ENCODE data around the gene TSHZ2. TPM values are rescaled to one million over a fixed set of nuclear protein-coding genes. Genes with fewer than 3 reads are reported as not detected.

The TSHZ2 gene
- total and polyA plus RNA-seq, 5 donors from 2014 or later, result 1.00 to 41.7 (median 2.1) TPM

GRCh38 chr20:53057579-53057978 lies 85.4 kb downstream of the TSHZ2 start:
- Histone ChIP-seq H3K4me1 (ENCODE audit: control insufficient read depth, insufficient read depth, low read length, poor library complexity, severe bottlenecking) (peaks cover 7% of the 10 kb centered on the region), H3K36me3 (ENCODE audit: control insufficient read depth, insufficient read depth, low read length) (no peaks in the 10 kb centered on the region), H3K4me3 (ENCODE audit: low read depth, low read length) (no peak overlapping the region), H3K9me3 (ENCODE audit: control insufficient read depth in 2 of 2, low read length in 2 of 2) (no peaks in the 10 kb centered on the region), H3K27me3 (ENCODE audit: control insufficient read depth, insufficient read depth, low read length) (no peaks in the 10 kb centered on the region), H3K27ac (ENCODE audit: insufficient read depth, low read length, poor library complexity, severe bottlenecking) (no peak overlapping the region)
- ATAC-seq (ENCODE audit: low read depth in 2 of 2) (no peak), DNase-seq (no peak)
- Mint-ChIP-seq H3K27ac (peak overlapping the region in 1 of 3 donors; percentile 89), H3K9me3 (peaks cover 0 to 2% (median 0%) of the 10 kb centered on the region in 7 donors), H3K27me3 (no peaks in the 10 kb centered on the region), H3K4me3 (no peak overlapping the region), H3K4me1 (peaks cover 5 to 19% (median 12%) of the 10 kb centered on the region in 4 donors), H3K36me3 (no peaks in the 10 kb centered on the region)

- H3K9me3 Mint-ChIP-seq, result peaks cover 0 to 1% (median 0%) of the 10 kb centered on the region in 7 donors
- H3K4me1 ChIP-seq (ENCODE audit: control insufficient read depth, insufficient read depth, low read length, poor library complexity, severe bottlenecking), result peaks cover 7% of the 10 kb centered on the region
- H3K4me1 Mint-ChIP-seq, result peaks cover 5 to 28% (median 14%) of the 10 kb centered on the region in 4 donors
- H3K36me3 Mint-ChIP-seq, result no peaks in the 10 kb centered on the region
- H3K9me3 ChIP-seq (ENCODE audit: control insufficient read depth in 2 of 2, low read length in 2 of 2), result no peaks in the 10 kb centered on the region
- ATAC-seq (ENCODE audit: low read depth in 2 of 2), result no peak
- H3K4me3 ChIP-seq (ENCODE audit: low read depth, low read length), result no peak overlapping the region
- H3K27me3 Mint-ChIP-seq, result no peaks in the 10 kb centered on the region
- H3K27ac ChIP-seq (ENCODE audit: insufficient read depth, low read length, poor library complexity, severe bottlenecking), result no peak overlapping the region
- H3K4me3 Mint-ChIP-seq, result no peak overlapping the region
- no peak for DNase-seq
- H3K36me3 ChIP-seq (ENCODE audit: control insufficient read depth, insufficient read depth, low read length), result no peaks in the 10 kb centered on the region
- H3K27me3 ChIP-seq (ENCODE audit: control insufficient read depth, insufficient read depth, low read length), result no peaks in the 10 kb centered on the region
- H3K27ac Mint-ChIP-seq, result no peak overlapping the region
Observed at GRCh38 chr20:53059848-53060247, 87.7 kb downstream of the TSHZ2 start.

GRCh38 chr20:53061192-53062108 lies 89.3 kb downstream of the TSHZ2 start:
- DNase-seq (peak in 1 of 3 donors; percentile 23), ATAC-seq (ENCODE audit: low read depth in 2 of 2) (peak in 1 of 2 donors; percentile 44)
- peaks cover 7% of the 10 kb centered on the region for H3K4me1 ChIP-seq (ENCODE audit: control insufficient read depth, insufficient read depth, low read length, poor library complexity, severe bottlenecking)
- Mint-ChIP-seq H3K9me3 (peaks cover 0 to 3% (median 0%) of the 10 kb centered on the region in 7 donors), H3K36me3 (no peaks in the 10 kb centered on the region), H3K4me3 (peak overlapping the region in 1 of 4 donors; percentile 9), H3K27me3 (no peaks in the 10 kb centered on the region), H3K27ac (peak overlapping the region in 1 of 3 donors; percentile 74), H3K4me1 (peaks cover 5 to 28% (median 14%) of the 10 kb centered on the region in 4 donors)
- no peak overlapping the region for H3K4me3 ChIP-seq (ENCODE audit: low read depth, low read length)
- no peaks in the 10 kb centered on the region for H3K27me3 ChIP-seq (ENCODE audit: control insufficient read depth, insufficient read depth, low read length)
- H3K9me3 ChIP-seq (ENCODE audit: control insufficient read depth in 2 of 2, low read length in 2 of 2), result no peaks in the 10 kb centered on the region
- H3K36me3 ChIP-seq (ENCODE audit: control insufficient read depth, insufficient read depth, low read length), result no peaks in the 10 kb centered on the region
- H3K27ac ChIP-seq (ENCODE audit: insufficient read depth, low read length, poor library complexity, severe bottlenecking), result no peak overlapping the region

- no peaks in the 10 kb centered on the region for H3K36me3 Mint-ChIP-seq
- H3K27me3 ChIP-seq (ENCODE audit: control insufficient read depth, insufficient read depth, low read length), result no peaks in the 10 kb centered on the region
- H3K9me3 ChIP-seq (ENCODE audit: control insufficient read depth in 2 of 2, low read length in 2 of 2), result no peaks in the 10 kb centered on the region
- no peak overlapping the region for H3K4me3 ChIP-seq (ENCODE audit: low read depth, low read length)
- H3K27ac ChIP-seq (ENCODE audit: insufficient read depth, low read length, poor library complexity, severe bottlenecking), result no peak overlapping the region
- H3K4me1 Mint-ChIP-seq, result peaks cover 8 to 33% (median 17%) of the 10 kb centered on the region in 4 donors
- peaks cover 0 to 9% (median 0%) of the 10 kb centered on the region in 7 donors for H3K9me3 Mint-ChIP-seq
- no peaks in the 10 kb centered on the region for H3K36me3 ChIP-seq (ENCODE audit: control insufficient read depth, insufficient read depth, low read length)
- H3K4me1 ChIP-seq (ENCODE audit: control insufficient read depth, insufficient read depth, low read length, poor library complexity, severe bottlenecking), result peaks cover 7% of the 10 kb centered on the region
- no peaks in the 10 kb centered on the region for H3K27me3 Mint-ChIP-seq
- DNase-seq (no peak), ATAC-seq (ENCODE audit: low read depth in 2 of 2) (no peak)
- no peak overlapping the region for H3K27ac Mint-ChIP-seq
- no peak overlapping the region for H3K4me3 Mint-ChIP-seq
Observed at GRCh38 chr20:53064935-53065334, 92.8 kb downstream of the TSHZ2 start.

- Histone ChIP-seq H3K4me3 (ENCODE audit: low read depth, low read length) (no peak overlapping the region), H3K4me1 (ENCODE audit: control insufficient read depth, insufficient read depth, low read length, poor library complexity, severe bottlenecking) (peaks cover 11% of the 10 kb centered on the region), H3K27me3 (ENCODE audit: control insufficient read depth, insufficient read depth, low read length) (no peaks in the 10 kb centered on the region), H3K9me3 (ENCODE audit: control insufficient read depth in 2 of 2, low read length in 2 of 2) (no peaks in the 10 kb centered on the region), H3K27ac (ENCODE audit: insufficient read depth, low read length, poor library complexity, severe bottlenecking) (no peak overlapping the region), H3K36me3 (ENCODE audit: control insufficient read depth, insufficient read depth, low read length) (no peaks in the 10 kb centered on the region)
- no peak overlapping the region for H3K27ac Mint-ChIP-seq
- peaks cover 0 to 7% (median 0%) of the 10 kb centered on the region in 7 donors for H3K9me3 Mint-ChIP-seq
- ATAC-seq (ENCODE audit: low read depth in 2 of 2), result no peak
- DNase-seq, result no peak
- H3K4me3 Mint-ChIP-seq, result no peak overlapping the region
- H3K27me3 Mint-ChIP-seq, result no peaks in the 10 kb centered on the region
- no peaks in the 10 kb centered on the region for H3K36me3 Mint-ChIP-seq
- H3K4me1 Mint-ChIP-seq, result peaks cover 4 to 29% (median 20%) of the 10 kb centered on the region in 4 donors
Observed at GRCh38 chr20:53068241-53068640, 96.1 kb downstream of the TSHZ2 start.

GRCh38 chr20:53069132-53069531 lies 97.0 kb downstream of the TSHZ2 start:
- peaks cover 0 to 7% (median 0%) of the 10 kb centered on the region in 7 donors for H3K9me3 Mint-ChIP-seq
- peaks cover 4 to 27% (median 20%) of the 10 kb centered on the region in 4 donors for H3K4me1 Mint-ChIP-seq
- Histone ChIP-seq H3K27ac (ENCODE audit: insufficient read depth, low read length, poor library complexity, severe bottlenecking) (no peak overlapping the region), H3K9me3 (ENCODE audit: control insufficient read depth in 2 of 2, low read length in 2 of 2) (no peaks in the 10 kb centered on the region), H3K4me3 (ENCODE audit: low read depth, low read length) (no peak overlapping the region), H3K36me3 (ENCODE audit: control insufficient read depth, insufficient read depth, low read length) (no peaks in the 10 kb centered on the region), H3K4me1 (ENCODE audit: control insufficient read depth, insufficient read depth, low read length, poor library complexity, severe bottlenecking) (peaks cover 11% of the 10 kb centered on the region), H3K27me3 (ENCODE audit: control insufficient read depth, insufficient read depth, low read length) (no peaks in the 10 kb centered on the region)
- no peaks in the 10 kb centered on the region for H3K27me3 Mint-ChIP-seq
- no peak for ATAC-seq (ENCODE audit: low read depth in 2 of 2)
- H3K4me3 Mint-ChIP-seq, result no peak overlapping the region
- no peak overlapping the region for H3K27ac Mint-ChIP-seq
- no peaks in the 10 kb centered on the region for H3K36me3 Mint-ChIP-seq
- no peak for DNase-seq

- no peaks in the 10 kb centered on the region for H3K27me3 Mint-ChIP-seq
- H3K4me3 Mint-ChIP-seq, result peak overlapping the region in 2 of 4 donors; percentile 22 to 34
- peak overlapping the region; percentile 8 to 89 (median 47) for H3K27ac Mint-ChIP-seq
- no peaks in the 10 kb centered on the region for H3K36me3 ChIP-seq (ENCODE audit: control insufficient read depth, insufficient read depth, low read length)
- ATAC-seq (ENCODE audit: low read depth in 2 of 2) (no peak), DNase-seq (no peak)
- H3K27me3 ChIP-seq (ENCODE audit: control insufficient read depth, insufficient read depth, low read length), result no peaks in the 10 kb centered on the region
- H3K9me3 Mint-ChIP-seq, result peaks cover 0 to 6% (median 0%) of the 10 kb centered on the region in 7 donors
- peaks cover 4 to 27% (median 20%) of the 10 kb centered on the region in 4 donors for H3K4me1 Mint-ChIP-seq
- H3K9me3 ChIP-seq (ENCODE audit: control insufficient read depth in 2 of 2, low read length in 2 of 2), result no peaks in the 10 kb centered on the region
- no peaks in the 10 kb centered on the region for H3K36me3 Mint-ChIP-seq
- peaks cover 11% of the 10 kb centered on the region for H3K4me1 ChIP-seq (ENCODE audit: control insufficient read depth, insufficient read depth, low read length, poor library complexity, severe bottlenecking)
- H3K27ac ChIP-seq (ENCODE audit: insufficient read depth, low read length, poor library complexity, severe bottlenecking), result peak overlapping the region; percentile 49
- H3K4me3 ChIP-seq (ENCODE audit: low read depth, low read length), result peak overlapping the region; percentile 56
Observed at GRCh38 chr20:53070224-53070623, 98.1 kb downstream of the TSHZ2 start.
